ENCODE results near the gene BAIAP2L1.

BAIAP2L1 gene

GRCh38 chr7:98341106-98341505 lies 59.8 kb downstream of the BAIAP2L1 start:
- no peak for TF ChIP-seq TCF12 (IDR thresholded peaks at IDR 0.05; ENCODE audit: low read depth)
- no peak for TF ChIP-seq YY1 (IDR thresholded peaks at IDR 0.05; ENCODE audit: low read depth)

GRCh38 chr7:98339043-98339442 lies 61.8 kb downstream of the BAIAP2L1 start:
- TF ChIP-seq YY1 (IDR thresholded peaks at IDR 0.05; ENCODE audit: low read depth) (no peak), TCF12 (IDR thresholded peaks at IDR 0.05; ENCODE audit: low read depth) (no peak), TAF1 (IDR thresholded peaks at IDR 0.05; ENCODE audit: low read depth) (no peak), FOXM1 (IDR thresholded peaks at IDR 0.05; ENCODE audit: borderline replicate concordance, low read depth) (no peak), REST (IDR thresholded peaks at IDR 0.05; ENCODE audit: low read depth) (no peak), MAX (IDR thresholded peaks at IDR 0.05) (no peak), USF1 (IDR thresholded peaks at IDR 0.05) (no peak), NFIC (IDR thresholded peaks at IDR 0.05) (no peak), ZBTB7A (IDR thresholded peaks at IDR 0.05; ENCODE audit: low read depth) (no peak), TEAD4 (IDR thresholded peaks at IDR 0.05) (no peak), CREB1 (IDR thresholded peaks at IDR 0.05; ENCODE audit: low read depth) (no peak), RAD21 (IDR thresholded peaks at IDR 0.05; ENCODE audit: low read depth) (no peak), EP300 (IDR thresholded peaks at IDR 0.05; ENCODE audit: borderline replicate concordance) (no peak), EGR1 (IDR thresholded peaks at IDR 0.05) (no peak), CEBPB (IDR thresholded peaks at IDR 0.05) (no peak)

- no peak for TF ChIP-seq CEBPB (IDR thresholded peaks at IDR 0.05)
- no peak for TF ChIP-seq TEAD4 (IDR thresholded peaks at IDR 0.05)
- no peak for TF ChIP-seq YY1 (IDR thresholded peaks at IDR 0.05; ENCODE audit: low read depth)
- TF ChIP-seq NFIC (IDR thresholded peaks at IDR 0.05) = no peak
- TF ChIP-seq TCF12 (IDR thresholded peaks at IDR 0.05; ENCODE audit: low read depth) = no peak
- TF ChIP-seq MAX (IDR thresholded peaks at IDR 0.05) = no peak
- no peak for TF ChIP-seq FOXM1 (IDR thresholded peaks at IDR 0.05; ENCODE audit: borderline replicate concordance, low read depth)
- TF ChIP-seq EP300 (IDR thresholded peaks at IDR 0.05; ENCODE audit: borderline replicate concordance) = no peak
- TF ChIP-seq ZBTB7A (IDR thresholded peaks at IDR 0.05; ENCODE audit: low read depth) = no peak
- no peak for TF ChIP-seq TAF1 (IDR thresholded peaks at IDR 0.05; ENCODE audit: low read depth)
- no peak for TF ChIP-seq REST (IDR thresholded peaks at IDR 0.05; ENCODE audit: low read depth)
- TF ChIP-seq CREB1 (IDR thresholded peaks at IDR 0.05; ENCODE audit: low read depth) = no peak
- no peak for TF ChIP-seq RAD21 (IDR thresholded peaks at IDR 0.05; ENCODE audit: low read depth)
- TF ChIP-seq EGR1 (IDR thresholded peaks at IDR 0.05) = no peak
- no peak for TF ChIP-seq USF1 (IDR thresholded peaks at IDR 0.05)
These were observed 62.4 kb downstream of the BAIAP2L1 start for GRCh38 chr7:98338441-98338840.

- TF ChIP-seq FOXM1 (IDR thresholded peaks at IDR 0.05; ENCODE audit: borderline replicate concordance, low read depth) (no peak), TCF12 (IDR thresholded peaks at IDR 0.05; ENCODE audit: low read depth) (no peak), MAX (IDR thresholded peaks at IDR 0.05) (no peak), RAD21 (IDR thresholded peaks at IDR 0.05; ENCODE audit: low read depth) (no peak), REST (IDR thresholded peaks at IDR 0.05; ENCODE audit: low read depth) (no peak), CEBPB (IDR thresholded peaks at IDR 0.05) (no peak)
These were observed 65.4 kb downstream of the BAIAP2L1 start for GRCh38 chr7:98335411-98335977.
